ENCODE measurements around the gene CDC45. TPM values are rescaled to one million over a fixed set of nuclear protein-coding genes. Genes with fewer than 3 reads are reported as not detected.
"Not testable (repeated sequence)": the region's sequence is repeated elsewhere in the genome, so short reads cannot be mapped to it uniquely, and the experiment has no call there.

Gene CDC45
- total RNA-seq, 2 experiments from 2014 or later, result 94.8 to 104 TPM

- H3K36me3 Mint-ChIP-seq; ATAC-seq; H3K4me1 Mint-ChIP-seq; DNase-seq; CTCF ChIA-PET; H3K4me3 Mint-ChIP-seq; H3K27ac Mint-ChIP-seq; H3K9me3 Mint-ChIP-seq (ENCODE audit: low read depth): not testable (repeated sequence)
- peaks cover 15% of the 10 kb centered on the region for H3K27me3 Mint-ChIP-seq
Observed at GRCh38 chr22:19531327-19531726, 51.6 kb downstream of the CDC45 start.

DNA sequence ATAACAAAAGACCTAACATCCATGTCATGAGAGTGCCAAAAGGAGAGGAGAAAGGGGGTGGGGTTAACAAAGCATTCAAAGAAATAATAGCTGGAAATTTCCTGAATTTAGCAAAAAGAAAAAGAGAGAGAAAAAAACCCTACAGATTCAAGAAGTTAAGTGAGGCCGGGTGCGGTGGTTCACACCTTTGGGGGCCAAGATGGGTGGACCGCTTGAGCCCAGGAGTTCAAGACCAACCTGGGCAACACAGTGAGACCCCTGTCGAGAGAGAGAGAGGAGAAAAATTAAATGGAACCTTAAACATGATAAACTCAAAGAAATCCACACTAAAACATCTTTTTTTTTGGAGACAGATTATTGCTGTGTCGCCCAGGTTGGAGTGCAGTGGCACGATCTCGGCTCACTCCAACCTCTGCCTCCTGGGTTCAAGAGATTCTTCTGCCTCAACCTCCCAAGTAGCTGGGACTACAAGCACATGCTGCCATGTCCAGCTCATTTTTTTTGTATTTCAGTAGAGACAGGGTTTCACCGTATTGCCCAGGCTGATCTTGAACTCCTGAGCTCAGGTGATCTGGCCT lies 53.4 kb downstream of the CDC45 start:
- DNase-seq (no peak), ATAC-seq (no peak)
- H3K27ac Mint-ChIP-seq, result no peak overlapping the region
- no peaks in the 10 kb centered on the region for H3K36me3 Mint-ChIP-seq
- H3K27me3 Mint-ChIP-seq, result peaks cover 16% of the 10 kb centered on the region
- no peak overlapping the region for H3K4me3 Mint-ChIP-seq
- CTCF ChIA-PET, result no interaction called here
- no peaks in the 10 kb centered on the region for H3K9me3 Mint-ChIP-seq (ENCODE audit: low read depth)
- no peaks in the 10 kb centered on the region for H3K4me1 Mint-ChIP-seq

- ATAC-seq (no peak), DNase-seq (no peak)
- Mint-ChIP-seq H3K4me3 (no peak overlapping the region), H3K4me1 (no peaks in the 10 kb centered on the region), H3K36me3 (no peaks in the 10 kb centered on the region), H3K27ac (no peak overlapping the region), H3K27me3 (peaks cover 21% of the 10 kb centered on the region), H3K9me3 (ENCODE audit: low read depth) (no peaks in the 10 kb centered on the region)
- CTCF ChIA-PET, result no interaction called here
Observed at GRCh38 chr22:19533857-19534256, 54.1 kb downstream of the CDC45 start.

GRCh38 chr22:19535001-19535400 lies 55.3 kb downstream of the CDC45 start:
- Mint-ChIP-seq H3K27me3 (peaks cover 26% of the 10 kb centered on the region), H3K9me3 (ENCODE audit: low read depth) (no peaks in the 10 kb centered on the region), H3K27ac (no peak overlapping the region), H3K36me3 (no peaks in the 10 kb centered on the region), H3K4me3 (no peak overlapping the region), H3K4me1 (no peaks in the 10 kb centered on the region)
- ATAC-seq (no peak), DNase-seq (no peak)
- CTCF ChIA-PET, result no interaction called here

DNA sequence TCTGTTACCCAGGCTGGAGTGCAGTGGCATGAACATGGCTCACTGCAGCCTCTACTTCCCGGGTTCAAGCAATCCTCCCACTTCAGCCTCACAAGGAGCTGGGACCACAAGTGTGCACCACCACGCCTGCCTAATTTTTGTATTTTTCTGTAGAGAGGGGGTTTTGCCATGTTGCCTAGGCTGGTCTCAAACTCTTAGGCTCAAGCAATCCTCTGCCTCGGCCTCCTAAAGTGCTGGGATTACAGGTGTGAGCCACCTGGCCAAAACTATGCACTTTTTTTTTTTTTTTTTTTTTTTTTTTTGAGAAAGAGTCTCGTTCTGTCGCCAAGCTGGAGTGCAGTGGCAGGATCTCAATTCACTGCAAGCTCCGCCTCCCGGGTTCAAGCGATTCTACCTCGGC lies 56.8 kb downstream of the CDC45 start:
- Mint-ChIP-seq H3K4me3 (no peak overlapping the region), H3K4me1 (no peaks in the 10 kb centered on the region), H3K9me3 (ENCODE audit: low read depth) (no peaks in the 10 kb centered on the region), H3K27me3 (peaks cover 33% of the 10 kb centered on the region), H3K36me3 (no peaks in the 10 kb centered on the region), H3K27ac (no peak overlapping the region)
- DNase-seq (no peak), ATAC-seq (no peak)
- CTCF ChIA-PET, result no interaction called here

DNA sequence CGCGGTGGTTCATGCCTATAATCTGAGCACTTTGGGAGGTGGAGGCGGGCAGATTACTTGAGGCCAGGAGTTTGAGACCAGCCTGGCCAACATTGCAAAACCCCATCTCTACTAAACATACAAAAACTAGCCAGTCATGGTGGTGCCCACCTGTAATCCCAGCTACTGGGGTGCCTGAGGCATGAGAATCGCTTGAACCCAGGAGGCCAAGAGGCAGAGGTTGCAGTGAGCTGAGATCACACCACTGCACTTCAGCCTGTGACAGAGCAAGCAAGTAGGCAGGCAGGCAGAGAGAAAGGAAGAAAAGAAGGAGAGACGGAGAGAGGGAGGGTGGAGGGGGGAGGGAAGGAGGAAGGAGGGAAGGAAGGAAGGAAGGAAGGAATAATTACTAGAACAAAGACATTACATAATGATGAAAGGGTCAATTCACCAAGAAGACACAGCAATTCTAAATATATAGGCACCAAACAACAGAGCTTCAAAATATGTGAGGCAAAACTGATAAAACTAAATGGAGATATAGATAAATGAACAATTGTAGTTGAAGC lies 58.3 kb downstream of the CDC45 start:
- Mint-ChIP-seq H3K4me3 (no peak overlapping the region), H3K27ac (no peak overlapping the region), H3K36me3 (no peaks in the 10 kb centered on the region), H3K9me3 (ENCODE audit: low read depth) (no peaks in the 10 kb centered on the region), H3K27me3 (peaks cover 29% of the 10 kb centered on the region), H3K4me1 (no peaks in the 10 kb centered on the region)
- DNase-seq, result no peak
- ATAC-seq, result no peak
- CTCF ChIA-PET, result no interaction called here

DNA sequence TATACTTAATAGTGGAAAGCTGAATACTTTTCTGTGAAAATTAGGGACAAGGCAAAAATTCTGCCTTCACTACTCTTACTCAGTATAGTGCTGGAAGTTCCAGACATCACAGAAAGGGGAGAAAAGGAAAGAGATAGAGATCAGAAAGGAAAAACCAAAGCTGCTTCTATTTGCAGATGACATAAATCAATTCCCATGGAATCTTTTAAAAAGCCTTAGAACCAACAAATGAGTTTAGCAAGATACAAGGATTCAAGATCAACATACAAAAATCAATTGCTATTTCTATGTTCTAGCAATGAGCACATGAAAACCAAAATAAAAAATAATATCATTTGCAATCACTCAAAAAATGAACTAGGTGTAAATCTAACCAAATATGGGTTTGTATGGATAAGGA lies 60.7 kb downstream of the CDC45 start:
- no peaks in the 10 kb centered on the region for H3K9me3 Mint-ChIP-seq (ENCODE audit: low read depth)
- no peak overlapping the region for H3K4me3 Mint-ChIP-seq
- H3K36me3 Mint-ChIP-seq, result no peaks in the 10 kb centered on the region
- CTCF ChIA-PET, result no interaction called here
- H3K27ac Mint-ChIP-seq, result no peak overlapping the region
- H3K4me1 Mint-ChIP-seq, result no peaks in the 10 kb centered on the region
- DNase-seq (no peak), ATAC-seq (no peak)
- peaks cover 23% of the 10 kb centered on the region for H3K27me3 Mint-ChIP-seq

- H3K9me3 Mint-ChIP-seq (ENCODE audit: low read depth), result no peaks in the 10 kb centered on the region
- no peaks in the 10 kb centered on the region for H3K36me3 Mint-ChIP-seq
- ATAC-seq, result no peak
- no peak overlapping the region for H3K27ac Mint-ChIP-seq
- H3K27me3 Mint-ChIP-seq, result peaks cover 18% of the 10 kb centered on the region
- CTCF ChIA-PET, result no interaction called here
- H3K4me3 Mint-ChIP-seq, result no peak overlapping the region
- H3K4me1 Mint-ChIP-seq, result no peaks in the 10 kb centered on the region
- DNase-seq, result no peak
Observed at GRCh38 chr22:19543970-19544708, 64.4 kb downstream of the CDC45 start.

GRCh38 chr22:19545935-19546207 lies 66.2 kb downstream of the CDC45 start:
- no peak overlapping the region for H3K27ac Mint-ChIP-seq
- DNase-seq, result no peak
- CTCF ChIA-PET, result no interaction called here
- peaks cover 15% of the 10 kb centered on the region for H3K27me3 Mint-ChIP-seq
- no peaks in the 10 kb centered on the region for H3K4me1 Mint-ChIP-seq
- H3K9me3 Mint-ChIP-seq (ENCODE audit: low read depth), result no peaks in the 10 kb centered on the region
- no peaks in the 10 kb centered on the region for H3K36me3 Mint-ChIP-seq
- H3K4me3 Mint-ChIP-seq, result no peak overlapping the region
- ATAC-seq, result no peak

GRCh38 chr22:19546680-19547079 lies 67.0 kb downstream of the CDC45 start:
- Mint-ChIP-seq H3K9me3 (ENCODE audit: low read depth) (no peaks in the 10 kb centered on the region), H3K4me1 (no peaks in the 10 kb centered on the region), H3K27ac (no peak overlapping the region), H3K36me3 (no peaks in the 10 kb centered on the region), H3K4me3 (no peak overlapping the region), H3K27me3 (peaks cover 11% of the 10 kb centered on the region)
- CTCF ChIA-PET, result no interaction called here
- DNase-seq, result no peak
- ATAC-seq, result no peak

DNA sequence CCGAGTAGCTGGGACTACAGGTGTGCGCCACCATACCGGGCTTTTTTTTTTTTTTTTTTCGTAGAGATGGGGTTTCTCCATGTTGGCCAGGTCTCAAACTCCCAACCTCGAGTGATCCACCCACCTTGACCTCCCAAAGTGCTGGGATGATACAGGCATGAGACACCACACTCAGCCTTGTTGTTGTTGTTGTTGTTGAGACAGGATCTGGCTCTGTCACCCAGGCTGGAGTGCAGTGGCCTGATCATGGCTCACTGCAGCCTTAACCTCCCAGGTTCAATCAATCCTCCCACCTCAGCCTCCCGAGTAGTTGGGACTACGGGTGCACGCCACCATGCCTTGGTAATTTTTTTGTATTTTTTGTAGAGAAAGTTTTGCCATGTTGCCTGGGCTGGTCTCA lies 67.9 kb downstream of the CDC45 start:
- DNase-seq, result no peak
- no peak for ATAC-seq
- H3K27ac Mint-ChIP-seq, result no peak overlapping the region
- H3K36me3 Mint-ChIP-seq, result no peaks in the 10 kb centered on the region
- peaks cover 16% of the 10 kb centered on the region for H3K27me3 Mint-ChIP-seq
- CTCF ChIA-PET, result no interaction called here
- no peak overlapping the region for H3K4me3 Mint-ChIP-seq
- no peaks in the 10 kb centered on the region for H3K4me1 Mint-ChIP-seq
- no peaks in the 10 kb centered on the region for H3K9me3 Mint-ChIP-seq (ENCODE audit: low read depth)

- ATAC-seq, H3K4me1 Mint-ChIP-seq, CTCF ChIA-PET: not testable (repeated sequence)
Observed at GRCh38 chr22:19548427-19548826, 68.7 kb downstream of the CDC45 start.

GRCh38 chr22:19548964-19549363 lies 69.2 kb downstream of the CDC45 start:
- no peak overlapping the region for H3K27ac Mint-ChIP-seq
- H3K4me1 Mint-ChIP-seq, result no peaks in the 10 kb centered on the region
- no peaks in the 10 kb centered on the region for H3K36me3 Mint-ChIP-seq
- peaks cover 17% of the 10 kb centered on the region for H3K27me3 Mint-ChIP-seq
- DNase-seq (no peak), ATAC-seq (no peak)
- CTCF ChIA-PET, result no interaction called here
- H3K4me3 Mint-ChIP-seq, result no peak overlapping the region
- no peaks in the 10 kb centered on the region for H3K9me3 Mint-ChIP-seq (ENCODE audit: low read depth)

More at GRCh38 chr22:19548427-19548826, 68.7 kb downstream of the CDC45 start:
- H3K27ac Mint-ChIP-seq; H3K9me3 Mint-ChIP-seq (ENCODE audit: low read depth); DNase-seq; H3K36me3 Mint-ChIP-seq; H3K4me3 Mint-ChIP-seq: not testable (repeated sequence)
- H3K27me3 Mint-ChIP-seq, result peaks cover 17% of the 10 kb centered on the region

- DNase-seq, result no peak
- no peak overlapping the region for H3K4me3 Mint-ChIP-seq
- no peak for ATAC-seq
- H3K27me3 Mint-ChIP-seq, result peaks cover 22% of the 10 kb centered on the region
- no peaks in the 10 kb centered on the region for H3K9me3 Mint-ChIP-seq (ENCODE audit: low read depth)
- CTCF ChIA-PET, result no interaction called here
- no peak overlapping the region for H3K27ac Mint-ChIP-seq
- no peaks in the 10 kb centered on the region for H3K36me3 Mint-ChIP-seq
- H3K4me1 Mint-ChIP-seq, result no peaks in the 10 kb centered on the region
Observed at GRCh38 chr22:19549428-19549827, 69.7 kb downstream of the CDC45 start.
